ENCODE data around the gene TCF25.
"Not testable (repeated sequence)": the region's sequence is repeated elsewhere in the genome, so short reads cannot be mapped to it uniquely, and the experiment has no call there.

Gene TCF25

GRCh38 chr16:89834813-89835363 is 38.5 kb upstream of the TCF25 start:
- not testable (repeated sequence) for H3K27ac ChIP-seq; H4K20me1 ChIP-seq (ENCODE audit: insufficient read depth); H2AFZ ChIP-seq (ENCODE audit: low read depth); H3K4me2 ChIP-seq; H3K9ac ChIP-seq; H3K79me2 ChIP-seq (ENCODE audit: insufficient read depth, low read depth); H3K4me3 ChIP-seq (IDR thresholded peaks at IDR 0.05; ENCODE audit: insufficient read depth, low read depth, low read length); H3K36me3 ChIP-seq (ENCODE audit: insufficient read depth); H3K4me1 ChIP-seq (ENCODE audit: low read depth, poor library complexity, severe bottlenecking)
- H3K27me3 ChIP-seq (ENCODE audit: insufficient read depth, low read depth): peaks cover 38% of the 10 kb centered on the region

- H3K9ac ChIP-seq; H3K4me2 ChIP-seq; H2AFZ ChIP-seq (ENCODE audit: low read depth); H3K27ac ChIP-seq; H3K4me3 ChIP-seq (IDR thresholded peaks at IDR 0.05; ENCODE audit: insufficient read depth, low read depth, low read length); H3K36me3 ChIP-seq (ENCODE audit: insufficient read depth); H3K79me2 ChIP-seq (ENCODE audit: insufficient read depth, low read depth); H4K20me1 ChIP-seq (ENCODE audit: insufficient read depth); H3K4me1 ChIP-seq (ENCODE audit: low read depth, poor library complexity, severe bottlenecking): not testable (repeated sequence)
- H3K27me3 ChIP-seq (ENCODE audit: insufficient read depth, low read depth): peaks cover 38% of the 10 kb centered on the region
Measured at GRCh38 chr16:89836484-89836883, 36.9 kb upstream of the TCF25 start.

- H2AFZ ChIP-seq (ENCODE audit: low read depth): no peak overlapping the region
Measured at GRCh38 chr16:89837014-89837546, 36.3 kb upstream of the TCF25 start.

DNA sequence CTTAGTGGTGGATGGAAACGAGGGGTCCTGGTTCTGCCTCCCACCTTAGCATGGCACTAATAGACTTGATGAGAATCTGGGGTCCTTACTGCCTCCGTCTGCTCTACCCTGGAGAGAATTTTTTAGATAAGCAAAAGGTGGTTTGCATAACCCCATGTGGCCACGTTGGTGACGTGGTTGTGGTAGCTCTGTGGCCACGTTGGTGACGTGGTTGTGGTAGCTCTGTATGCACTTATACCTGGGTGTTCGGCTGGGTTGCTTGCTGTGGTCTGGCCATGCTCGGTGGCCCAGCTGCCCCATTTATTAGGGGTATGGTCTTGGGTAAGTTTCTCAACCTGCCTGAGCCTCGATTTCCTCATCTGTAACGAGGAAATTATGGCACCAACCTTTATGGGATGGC is 32.1 kb upstream of the TCF25 start:
- H3K27ac ChIP-seq: no peak overlapping the region
- no peaks in the 10 kb centered on the region for H3K79me2 ChIP-seq (ENCODE audit: insufficient read depth, low read depth)
- H3K36me3 ChIP-seq (ENCODE audit: insufficient read depth): no peaks in the 10 kb centered on the region
- no peaks in the 10 kb centered on the region for H4K20me1 ChIP-seq (ENCODE audit: insufficient read depth)
- TF ChIP-seq, protein P1, sequence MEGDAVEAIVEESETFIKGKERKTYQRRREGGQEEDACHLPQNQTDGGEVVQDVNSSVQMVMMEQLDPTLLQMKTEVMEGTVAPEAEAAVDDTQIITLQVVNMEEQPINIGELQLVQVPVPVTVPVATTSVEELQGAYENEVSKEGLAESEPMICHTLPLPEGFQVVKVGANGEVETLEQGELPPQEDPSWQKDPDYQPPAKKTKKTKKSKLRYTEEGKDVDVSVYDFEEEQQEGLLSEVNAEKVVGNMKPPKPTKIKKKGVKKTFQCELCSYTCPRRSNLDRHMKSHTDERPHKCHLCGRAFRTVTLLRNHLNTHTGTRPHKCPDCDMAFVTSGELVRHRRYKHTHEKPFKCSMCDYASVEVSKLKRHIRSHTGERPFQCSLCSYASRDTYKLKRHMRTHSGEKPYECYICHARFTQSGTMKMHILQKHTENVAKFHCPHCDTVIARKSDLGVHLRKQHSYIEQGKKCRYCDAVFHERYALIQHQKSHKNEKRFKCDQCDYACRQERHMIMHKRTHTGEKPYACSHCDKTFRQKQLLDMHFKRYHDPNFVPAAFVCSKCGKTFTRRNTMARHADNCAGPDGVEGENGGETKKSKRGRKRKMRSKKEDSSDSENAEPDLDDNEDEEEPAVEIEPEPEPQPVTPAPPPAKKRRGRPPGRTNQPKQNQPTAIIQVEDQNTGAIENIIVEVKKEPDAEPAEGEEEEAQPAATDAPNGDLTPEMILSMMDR (conservative IDR thresholded peaks at IDR 0.05; ENCODE audit: low read depth, low read length): no peak
- H3K4me1 ChIP-seq (ENCODE audit: low read depth, poor library complexity, severe bottlenecking): peaks cover 10% of the 10 kb centered on the region
- H3K9ac ChIP-seq: no peak overlapping the region
- H3K27me3 ChIP-seq (ENCODE audit: insufficient read depth, low read depth): peaks cover 18% of the 10 kb centered on the region
- H3K4me2 ChIP-seq: no peak overlapping the region
- H3K4me3 ChIP-seq (IDR thresholded peaks at IDR 0.05; ENCODE audit: insufficient read depth, low read depth, low read length): no peak overlapping the region
- no peak overlapping the region for H2AFZ ChIP-seq (ENCODE audit: low read depth)

More at GRCh38 chr16:89837014-89837546, 36.3 kb upstream of the TCF25 start:
- Histone ChIP-seq H3K4me3 (IDR thresholded peaks at IDR 0.05; ENCODE audit: insufficient read depth, low read depth, low read length) (no peak overlapping the region), H3K9ac (no peak overlapping the region), H3K4me2 (no peak overlapping the region), H3K36me3 (ENCODE audit: insufficient read depth) (no peaks in the 10 kb centered on the region), H3K79me2 (ENCODE audit: insufficient read depth, low read depth) (no peaks in the 10 kb centered on the region), H3K27me3 (ENCODE audit: insufficient read depth, low read depth) (peaks cover 32% of the 10 kb centered on the region), H3K4me1 (ENCODE audit: low read depth, poor library complexity, severe bottlenecking) (peaks cover 10% of the 10 kb centered on the region), H3K27ac (no peak overlapping the region), H4K20me1 (ENCODE audit: insufficient read depth) (no peaks in the 10 kb centered on the region)
- TF ChIP-seq, protein P1 (conservative IDR thresholded peaks at IDR 0.05; ENCODE audit: low read depth, low read length): no peak

DNA sequence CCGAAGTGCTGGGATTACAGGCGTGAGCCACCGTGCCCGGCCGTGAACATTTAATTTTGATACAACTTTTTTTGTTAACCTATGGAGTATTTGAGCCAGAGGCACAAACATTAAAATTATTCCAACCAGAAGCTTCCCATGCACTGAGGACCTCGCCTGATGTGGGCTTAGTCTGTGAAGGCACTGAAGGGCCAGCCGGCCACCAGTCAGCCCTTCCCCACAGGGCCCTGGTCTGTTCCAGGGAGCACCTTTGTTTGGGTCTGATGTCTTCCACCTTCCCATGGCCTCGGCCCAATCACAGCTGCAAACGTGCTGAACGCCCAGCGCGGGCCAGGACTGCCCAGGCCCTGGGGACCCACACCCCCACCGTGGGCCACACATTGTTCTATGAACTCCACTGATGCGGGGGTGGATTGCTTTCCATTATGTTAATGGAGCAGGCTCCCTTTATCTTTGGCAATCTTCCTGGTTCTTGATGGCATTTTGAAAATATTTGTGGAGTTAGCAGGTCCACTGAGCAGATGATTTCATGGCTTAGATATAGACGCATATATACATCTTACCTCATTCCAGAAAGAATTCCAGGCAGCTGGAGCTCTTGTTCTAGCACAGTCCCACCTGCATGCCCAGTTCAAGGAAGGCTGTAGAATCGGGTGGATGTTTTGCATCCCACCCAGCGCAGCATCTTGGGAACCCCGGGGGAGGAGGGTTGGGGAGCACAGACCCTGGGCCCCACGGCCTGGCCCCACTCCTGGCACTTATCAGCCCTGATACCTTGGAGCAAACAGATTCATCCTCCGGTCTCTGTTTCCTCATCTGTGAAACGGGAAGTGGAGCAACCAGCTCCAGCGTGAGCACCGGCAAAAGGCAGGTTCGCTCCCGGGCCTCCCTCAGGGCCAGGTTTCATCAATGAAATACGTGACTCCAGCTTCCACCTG is 30.7 kb upstream of the TCF25 start:
- no peak overlapping the region for H3K9ac ChIP-seq

More for the DNA sequence above, 30.7 kb upstream of the TCF25 start:
- no peak overlapping the region for H3K4me3 ChIP-seq (IDR thresholded peaks at IDR 0.05; ENCODE audit: insufficient read depth, low read depth, low read length)
- TF ChIP-seq, protein P1 (conservative IDR thresholded peaks at IDR 0.05; ENCODE audit: low read depth, low read length): no peak
- H3K4me1 ChIP-seq (ENCODE audit: low read depth, poor library complexity, severe bottlenecking): peaks cover 10% of the 10 kb centered on the region
- no peaks in the 10 kb centered on the region for H3K79me2 ChIP-seq (ENCODE audit: insufficient read depth, low read depth)
- H3K36me3 ChIP-seq (ENCODE audit: insufficient read depth): no peaks in the 10 kb centered on the region
- H3K27ac ChIP-seq: no peak overlapping the region
- no peak overlapping the region for H2AFZ ChIP-seq (ENCODE audit: low read depth)
- H3K4me2 ChIP-seq: no peak overlapping the region
- no peaks in the 10 kb centered on the region for H4K20me1 ChIP-seq (ENCODE audit: insufficient read depth)
- H3K27me3 ChIP-seq (ENCODE audit: insufficient read depth, low read depth): peaks cover 10% of the 10 kb centered on the region; the same call in 1 of the 2 replicates
